Fibroblast of gingiva (primary cell): Measurements from ENCODE around the gene CYP4Z1.
A peak's percentile ranks its signal among the peaks of the same experiment; 100 is the strongest.
"Not testable (repeated sequence)": the region's sequence is repeated elsewhere in the genome, so short reads cannot be mapped to it uniquely, and the experiment has no call there.

Source experiments
- DNase-seq: peaks from one replicate; pipeline ENCODE4 v3.0.0-alpha.2; 2011; ENCODE audit warnings: low read depth

CYP4Z1 gene

GRCh38 chr1:47067097-47067594, at the start of gene CYP4Z1:
Gene CYP4Z1 (plus strand): TSS chr1:47067231. CDS start chr1:47067491, 260 bp downstream.
- DNase-seq: no peak

- no peak for DNase-seq
These were observed 46.0 kb upstream of the CYP4Z1 start for GRCh38 chr1:47021070-47021469.

- no peak for DNase-seq
These were observed 43.5 kb upstream of the CYP4Z1 start, which contains the start of gene CYP4X1 for GRCh38 chr1:47023268-47024140. Gene CYP4X1 (plus strand): TSS chr1:47023669. CDS start chr1:47023818, 149 bp downstream.

- peak; percentile 49 for DNase-seq
These were observed 42.8 kb upstream of the CYP4Z1 start for GRCh38 chr1:47024141-47024801.

- no peak for DNase-seq
These were observed 36.7 kb upstream of the CYP4Z1 start for GRCh38 chr1:47030170-47030805.

DNA sequence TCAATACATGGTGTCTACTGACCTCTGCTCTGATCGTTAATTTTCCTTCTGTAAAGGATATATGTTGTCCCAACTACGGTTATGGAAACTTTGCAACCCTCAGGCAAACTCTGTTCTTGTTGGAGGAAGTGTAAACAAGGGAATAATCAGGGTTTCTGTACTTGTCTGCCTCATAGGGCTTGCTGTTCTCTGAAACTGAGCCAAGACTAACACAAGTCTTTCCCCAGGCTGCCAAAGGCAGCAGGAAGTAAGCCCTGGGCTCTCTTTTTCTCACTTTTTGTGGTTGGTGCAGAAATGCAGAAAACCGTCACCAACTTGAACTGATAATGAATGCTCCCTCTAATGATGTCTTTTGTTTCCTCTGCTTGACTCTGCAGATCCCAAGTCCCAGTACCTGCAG, 36.0 kb upstream of the CYP4Z1 start:
- DNase-seq: peak; percentile 52

DNA sequence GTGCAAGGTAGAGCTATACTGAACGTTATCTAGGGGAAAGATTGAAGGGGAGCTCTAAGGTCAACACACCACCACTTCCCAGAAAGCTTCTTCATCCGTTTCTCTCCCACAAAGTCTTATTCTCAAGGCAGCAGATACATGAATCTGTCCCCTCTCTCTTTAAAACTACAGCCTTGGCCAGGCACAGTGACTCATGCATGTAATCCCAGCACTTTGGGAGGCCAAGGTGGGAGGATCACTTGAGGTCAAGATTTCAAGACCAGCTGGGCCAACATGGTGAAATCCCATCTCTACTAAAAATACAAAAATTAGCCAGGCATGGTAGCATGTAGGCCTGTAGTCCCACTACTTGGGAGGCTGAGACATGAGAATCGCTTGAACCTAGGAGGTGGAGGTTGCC, 35.4 kb upstream of the CYP4Z1 start:
- DNase-seq: no peak

DNA sequence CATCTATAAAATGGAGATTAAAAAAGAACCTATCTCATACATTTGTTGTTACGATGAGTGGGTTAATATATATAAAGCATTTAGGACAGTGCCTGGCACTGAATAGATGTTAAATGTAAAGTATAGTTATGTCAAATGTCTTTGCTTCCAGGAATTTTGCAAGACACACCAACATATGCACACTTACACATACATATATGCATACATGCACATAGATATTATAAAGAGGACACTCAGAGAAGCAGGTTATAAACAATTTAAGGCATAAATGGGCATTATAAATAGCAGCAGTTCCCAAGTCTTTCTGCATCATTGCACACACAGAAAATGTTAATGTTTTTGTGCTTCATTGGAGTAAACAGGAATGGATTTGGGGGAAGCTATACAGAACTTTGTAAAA, 30.3 kb upstream of the CYP4Z1 start:
- DNase-seq: no peak

DNA sequence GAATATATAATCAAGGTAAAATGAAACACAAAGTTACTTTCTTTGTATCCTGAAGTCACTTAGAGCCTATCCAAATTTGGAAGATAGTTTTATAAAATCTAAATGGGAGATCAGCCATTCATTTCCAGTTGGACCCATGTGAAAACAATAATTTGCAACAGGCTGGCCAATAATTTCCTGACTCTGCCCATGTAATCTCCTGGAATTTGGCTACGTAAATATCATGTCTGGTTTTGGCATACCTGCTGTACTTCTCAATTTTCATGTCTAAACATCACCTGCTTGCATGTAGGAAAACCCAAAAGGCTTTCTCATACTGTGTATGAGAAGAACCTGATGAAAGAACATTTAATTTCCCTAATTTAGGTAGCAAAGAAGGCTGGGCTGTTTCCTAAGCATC, 7.7 kb upstream of the CYP4Z1 start:
- DNase-seq: no peak

DNA sequence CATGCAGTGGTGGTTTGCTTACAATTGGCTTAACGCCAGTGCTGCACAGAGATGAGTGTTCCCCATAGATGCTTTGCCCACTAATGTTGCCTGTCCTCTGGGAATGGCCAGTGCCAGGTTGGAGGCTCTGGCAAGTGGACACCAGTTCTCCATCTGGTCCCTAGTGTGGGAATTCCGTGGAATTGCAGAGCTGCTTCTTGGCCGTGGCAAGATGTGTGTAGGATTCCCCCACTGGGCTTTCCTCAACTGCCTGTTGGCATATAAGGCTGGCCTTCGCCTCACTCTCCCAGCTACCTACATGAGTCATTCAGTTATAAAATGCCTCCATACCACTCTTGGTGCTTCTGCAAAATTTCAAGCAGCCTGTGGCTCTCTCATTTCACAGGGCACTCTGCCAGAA, 2.0 kb downstream of the CYP4Z1 start:
- DNase-seq: not testable (repeated sequence)

GRCh38 chr1:47069509-47069908, 2.5 kb downstream of the CYP4Z1 start:
- not testable (repeated sequence) for DNase-seq

GRCh38 chr1:47089356-47089755, 22.3 kb downstream of the CYP4Z1 start:
- DNase-seq: not testable (repeated sequence)

GRCh38 chr1:47091476-47091875, 24.4 kb downstream of the CYP4Z1 start:
- not testable (repeated sequence) for DNase-seq

DNA sequence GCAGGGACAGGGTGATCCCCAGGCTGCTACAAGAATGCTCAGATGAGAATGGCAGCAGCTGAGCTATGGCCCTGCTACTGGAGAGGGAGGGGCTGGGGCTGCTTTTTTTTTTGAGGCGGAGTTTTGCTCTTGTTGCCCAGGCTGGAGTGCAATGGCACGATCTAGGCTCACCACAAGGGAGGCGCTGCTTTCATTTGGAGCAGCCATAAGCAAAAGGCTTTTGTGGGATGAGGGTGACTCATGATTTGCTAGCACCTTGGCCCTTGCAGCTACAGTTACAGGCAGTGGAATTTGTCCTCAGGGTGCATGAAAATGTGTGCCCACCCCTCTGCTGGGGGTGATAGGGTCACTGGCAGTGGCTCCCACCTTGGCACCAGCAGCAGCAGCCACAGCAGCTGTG, 37.8 kb downstream of the CYP4Z1 start:
- DNase-seq: no peak

- DNase-seq: no peak
These were observed 39.8 kb downstream of the CYP4Z1 start for GRCh38 chr1:47106792-47107191.

- DNase-seq: not testable (repeated sequence)
These were observed 41.0 kb downstream of the CYP4Z1 start for GRCh38 chr1:47107851-47108574.

- DNase-seq: not testable (repeated sequence)
These were observed 42.5 kb downstream of the CYP4Z1 start for GRCh38 chr1:47109482-47109881.

DNA sequence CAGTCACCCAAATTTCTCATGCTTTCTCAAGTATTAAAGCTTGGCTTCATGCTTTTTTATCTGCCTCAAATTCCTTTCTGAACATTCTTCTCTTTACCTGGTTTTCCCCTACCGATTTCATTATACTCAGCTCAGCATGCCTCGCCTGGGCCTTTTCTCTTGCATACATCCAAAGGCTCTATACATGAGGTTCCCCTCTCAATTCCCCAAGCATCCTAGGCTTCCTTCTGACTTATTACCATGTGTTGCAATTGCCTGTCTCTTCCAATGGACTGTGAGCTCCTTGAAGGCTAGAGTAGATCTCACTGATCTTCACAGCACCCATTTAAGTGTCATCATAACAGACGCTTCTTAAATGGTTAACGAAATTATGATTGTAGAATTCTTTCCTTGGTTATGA, 46.1 kb downstream of the CYP4Z1 start:
- DNase-seq: no peak

DNA sequence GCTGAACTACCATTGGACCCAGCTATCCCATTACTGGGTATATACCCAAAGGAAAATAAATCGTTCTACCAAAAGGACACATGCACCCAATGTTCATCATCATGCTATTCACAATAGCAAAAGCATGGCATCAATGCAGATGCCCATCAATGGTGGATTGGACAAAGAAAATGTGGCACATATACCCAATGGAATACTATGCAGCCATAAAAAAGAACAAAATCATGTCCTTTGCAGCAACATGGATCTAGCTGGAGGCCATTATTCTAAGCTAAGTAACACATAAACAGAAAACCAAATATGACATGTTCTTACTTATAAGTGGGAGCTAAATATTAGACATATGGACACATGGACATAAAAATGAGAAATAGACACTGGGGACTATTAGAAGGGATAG, 54.0 kb downstream of the CYP4Z1 start:
- DNase-seq: not testable (repeated sequence)

DNA sequence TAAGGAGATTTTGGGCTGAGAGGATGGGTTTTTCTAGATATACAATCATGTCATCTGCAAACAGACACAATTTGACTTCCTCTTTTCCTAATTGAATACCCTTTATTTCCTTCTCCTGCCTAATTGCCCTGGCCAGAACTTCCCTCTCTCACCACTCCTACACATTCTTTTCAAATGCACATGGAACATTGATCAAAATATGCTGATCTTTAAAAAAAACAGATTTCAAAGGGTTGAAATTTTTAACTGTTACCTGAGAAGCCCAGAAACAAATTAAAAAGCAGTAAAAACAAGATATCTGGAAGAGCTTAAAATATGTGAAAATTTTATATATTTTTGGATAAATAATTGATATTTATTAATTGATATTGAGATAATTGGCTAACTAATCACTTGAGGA, 57.8 kb downstream of the CYP4Z1 start:
- DNase-seq: not testable (repeated sequence)

- not testable (repeated sequence) for DNase-seq
These were observed 60.0 kb downstream of the CYP4Z1 start for GRCh38 chr1:47126997-47127396.

- no peak for DNase-seq
These were observed 61.2 kb downstream of the CYP4Z1 start for GRCh38 chr1:47128221-47128620.
